Colon (tissue), 2 donors: ENCODE results near the gene TNS3.

Experiments
- FAIRE-seq: peaks from 2 replicates; lab custom pipeline; 2012; peaks lifted over from hg19 to GRCh38; lab: Jason Lieb, UNC
- donor health status: control.
- donor health status: control.

The TNS3 gene

DNA sequence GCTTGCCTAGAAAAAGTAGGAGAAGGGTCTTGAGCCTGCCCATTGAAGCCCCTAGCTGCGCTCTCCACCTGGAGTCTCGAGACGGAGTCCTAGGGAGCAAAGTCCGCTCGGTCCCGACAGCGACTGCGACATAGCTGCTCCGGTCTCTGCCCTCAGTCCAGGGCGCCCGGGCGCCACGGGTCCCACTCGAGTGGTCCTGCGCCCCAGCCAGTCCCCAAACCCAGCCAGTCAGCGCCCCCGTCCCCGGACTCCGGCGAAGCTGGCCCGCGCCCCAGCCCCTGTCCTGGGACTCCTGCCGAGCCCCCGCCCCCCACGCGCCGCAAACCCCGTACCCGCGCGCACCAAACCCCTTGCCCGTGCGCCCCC is 490 bp downstream of the TNS3 start:
- FAIRE-seq = no peak

DNA sequence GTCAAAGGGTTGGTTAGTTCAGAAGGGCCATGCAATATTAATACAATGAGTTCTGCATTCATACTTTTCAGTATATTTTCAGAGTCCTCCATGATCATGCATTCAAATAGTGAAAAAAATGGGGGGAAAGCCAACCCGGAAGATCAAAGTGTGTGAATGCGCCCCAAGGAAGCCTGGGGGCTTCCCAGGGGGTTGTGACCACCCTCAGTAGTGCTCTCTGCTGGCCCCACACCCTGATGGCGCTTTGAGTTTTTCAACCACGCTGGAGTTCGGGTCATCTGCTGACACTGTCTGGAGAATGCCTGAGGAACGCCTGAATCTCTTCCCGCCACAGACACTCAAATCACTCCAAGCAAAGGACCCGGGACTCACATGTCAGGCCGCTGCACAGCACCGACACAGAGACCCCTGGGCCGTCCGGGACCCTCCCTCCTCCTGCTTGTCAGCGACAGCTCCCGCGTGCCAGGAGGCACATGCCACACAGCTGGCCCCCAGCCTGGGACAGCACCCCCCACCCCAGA is 1.0 kb downstream of the TNS3 start:
- no peak for FAIRE-seq

GRCh38 chr7:47580175-47580706 is 1.7 kb downstream of the TNS3 start:
- FAIRE-seq = no peak

DNA sequence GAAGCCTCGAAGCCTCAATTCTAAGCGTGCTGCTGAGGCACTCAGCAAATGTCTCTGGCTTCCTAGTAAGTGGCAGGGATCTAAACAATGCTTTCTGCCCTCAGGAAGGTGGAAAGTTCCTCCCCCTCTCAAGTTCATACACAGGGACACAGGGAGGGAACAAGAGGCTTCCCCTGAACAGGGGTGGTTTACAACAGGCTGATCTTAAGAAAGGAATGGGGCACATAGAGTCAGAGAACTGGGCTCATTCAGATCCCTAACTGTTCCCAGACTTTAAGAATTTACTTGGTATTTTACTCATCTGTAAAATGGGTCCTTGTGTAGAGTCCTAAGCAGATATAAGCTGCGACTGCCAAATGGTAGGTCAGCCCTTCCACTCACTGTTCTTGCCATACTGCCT is 2.5 kb downstream of the TNS3 start:
- FAIRE-seq = no peak

- FAIRE-seq = no peak
These were observed 3.2 kb downstream of the TNS3 start for GRCh38 chr7:47578579-47579270.

GRCh38 chr7:47577321-47577919 is 4.5 kb downstream of the TNS3 start:
- FAIRE-seq = no peak

DNA sequence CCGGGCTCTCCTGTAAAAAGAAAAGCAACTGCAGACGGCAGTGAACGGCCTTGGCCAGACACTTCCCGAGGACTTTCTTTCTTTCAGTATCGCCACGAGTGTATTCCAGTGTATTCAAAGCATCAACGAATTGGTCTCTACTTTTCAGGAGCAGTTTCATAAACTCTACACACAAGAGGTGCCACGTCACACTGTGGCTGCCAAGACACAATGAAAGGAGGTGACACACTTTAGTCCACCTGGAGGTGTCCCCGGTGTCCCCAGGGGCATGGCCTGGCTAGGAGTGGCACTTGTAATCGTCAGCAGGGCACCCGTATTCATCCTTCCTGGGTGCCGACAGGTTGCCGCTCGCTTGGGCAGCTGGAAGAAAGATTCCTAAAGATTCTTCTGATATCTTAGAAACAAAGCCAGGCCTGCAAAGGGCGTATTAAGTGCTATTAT is 5.0 kb downstream of the TNS3 start:
- FAIRE-seq = no peak

DNA sequence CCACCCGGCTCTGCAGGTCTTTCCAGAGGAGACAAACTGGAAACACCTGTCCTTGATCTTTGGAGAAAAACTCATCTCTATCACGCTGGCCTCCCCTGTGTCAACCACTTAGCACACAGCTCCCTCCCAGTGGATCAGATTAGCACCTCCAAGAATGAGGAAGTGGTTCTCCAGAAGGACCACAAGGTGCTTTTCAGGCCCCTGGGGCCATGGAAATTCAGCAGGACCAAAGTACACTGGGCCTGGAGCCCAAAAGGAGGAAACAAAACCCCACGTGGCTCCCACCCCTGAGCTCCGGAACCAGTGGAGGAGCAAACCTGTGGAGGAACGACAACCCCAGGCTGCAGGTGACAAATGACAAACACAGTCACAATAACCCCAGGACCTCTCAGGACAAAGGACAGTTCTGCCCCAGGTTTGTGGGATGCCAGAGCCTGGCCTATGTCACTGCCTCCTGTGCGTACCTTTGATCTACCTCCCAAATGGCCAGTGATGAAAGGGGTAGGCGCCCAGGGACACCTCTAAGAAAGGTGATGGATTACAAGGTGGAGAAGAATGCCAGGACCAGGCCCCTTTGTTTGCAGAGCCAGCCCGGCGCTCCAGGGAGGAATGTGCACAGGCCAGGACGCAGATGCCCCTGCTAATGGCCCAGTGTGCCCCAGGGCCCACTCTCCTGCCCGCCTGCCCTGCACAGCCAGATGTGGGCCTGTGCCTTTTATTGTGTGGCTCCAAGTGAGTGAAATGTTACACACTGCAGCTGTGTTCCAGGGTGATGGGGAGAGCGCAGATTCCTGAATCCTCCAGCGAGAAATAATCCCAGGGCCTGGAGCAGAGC is 5.7 kb downstream of the TNS3 start:
- FAIRE-seq = no peak

- no peak for FAIRE-seq
These were observed 7.2 kb downstream of the TNS3 start for GRCh38 chr7:47574482-47575329.

DNA sequence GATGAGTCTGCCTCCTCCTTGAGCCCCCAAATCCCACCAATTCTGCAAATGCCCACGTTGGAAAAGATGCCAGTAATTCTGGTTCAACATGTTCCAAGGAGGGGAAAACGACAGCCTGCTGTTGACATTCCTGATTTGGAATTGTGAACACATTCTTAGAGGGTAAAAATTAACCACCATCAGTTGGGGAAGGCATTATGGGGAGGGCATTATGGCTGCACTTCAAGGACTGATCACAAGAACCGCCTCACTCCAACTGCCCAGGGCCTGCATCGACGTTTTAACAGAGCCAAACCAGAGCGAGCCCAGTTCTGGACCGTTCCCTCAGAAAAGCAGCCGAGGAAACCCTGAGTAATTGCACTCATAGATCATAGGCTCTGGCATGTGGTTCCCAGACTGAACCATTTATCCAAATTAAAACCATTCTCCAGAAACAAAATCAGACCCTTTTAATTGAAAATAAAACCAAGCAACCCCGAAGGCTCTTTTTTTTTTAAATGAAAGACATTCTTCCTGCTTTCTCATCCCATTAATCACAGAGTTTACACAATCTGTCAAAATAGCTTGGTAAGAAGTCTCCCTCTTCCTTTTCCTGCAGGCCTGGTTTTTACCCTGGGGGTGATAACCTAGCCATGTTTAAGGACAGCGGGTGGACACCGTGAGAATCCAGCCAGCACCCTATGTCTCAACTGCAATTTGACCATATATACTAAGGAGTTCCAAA is 8.0 kb downstream of the TNS3 start:
- no peak for FAIRE-seq

DNA sequence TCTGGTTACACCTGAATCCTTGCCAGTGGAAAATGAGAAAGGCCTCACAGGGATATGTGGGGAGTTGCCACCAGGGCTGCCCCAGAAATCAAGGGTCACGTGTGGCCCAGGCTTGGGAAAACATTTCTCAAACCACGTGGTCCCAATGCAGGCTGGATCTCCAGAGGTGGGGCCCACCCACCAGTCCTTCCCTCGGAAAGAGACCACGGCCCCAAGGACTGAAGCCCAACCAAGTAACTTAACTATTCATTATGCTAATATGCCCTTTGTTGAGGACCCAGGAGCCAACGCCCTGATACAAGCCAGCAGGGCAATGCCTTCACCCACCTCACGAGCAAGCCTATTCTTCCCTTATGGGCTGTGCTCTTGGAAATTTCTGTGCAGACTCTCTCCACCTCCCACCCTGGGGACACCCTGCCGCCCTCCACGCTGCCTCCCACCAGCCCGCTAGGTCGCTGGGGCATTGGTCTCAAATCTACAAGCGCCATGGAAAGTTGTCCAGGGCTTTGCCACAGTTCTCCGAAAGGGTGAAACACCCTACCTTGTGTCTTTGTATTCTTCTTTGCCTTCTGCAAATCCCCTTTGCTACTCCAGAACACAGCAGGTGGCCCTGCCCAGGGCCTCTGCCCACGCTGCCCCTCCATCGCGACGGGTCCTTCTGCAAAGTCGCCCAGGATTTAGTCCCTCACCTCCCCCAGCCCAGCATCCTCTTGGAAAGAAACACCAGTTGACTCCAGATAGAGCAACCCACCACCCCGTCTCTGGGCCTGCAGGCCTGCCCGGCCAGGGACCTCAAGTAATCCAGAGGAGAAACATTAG is 8.8 kb downstream of the TNS3 start:
- FAIRE-seq = no peak

DNA sequence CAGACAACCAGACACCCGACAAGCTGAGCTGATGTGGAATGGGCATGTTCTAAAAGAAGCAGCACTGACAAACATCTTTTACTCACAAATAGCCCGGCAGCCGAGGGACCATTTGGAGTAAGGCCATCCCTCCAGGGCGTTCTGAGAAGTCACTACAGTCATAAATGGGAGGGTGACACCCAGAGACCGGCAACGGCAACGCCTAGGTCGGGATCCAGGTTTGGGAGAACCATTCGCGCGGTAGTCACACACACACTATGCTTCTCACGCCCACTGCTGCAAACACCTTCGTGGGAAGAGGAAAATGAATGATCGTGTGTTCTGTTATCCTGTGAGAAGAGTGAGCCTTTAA is 9.8 kb downstream of the TNS3 start:
- FAIRE-seq = no peak

GRCh38 chr7:47571331-47572093 is 10.4 kb downstream of the TNS3 start:
- FAIRE-seq = no peak

GRCh38 chr7:47570649-47571050 is 11.3 kb downstream of the TNS3 start:
- no peak for FAIRE-seq

DNA sequence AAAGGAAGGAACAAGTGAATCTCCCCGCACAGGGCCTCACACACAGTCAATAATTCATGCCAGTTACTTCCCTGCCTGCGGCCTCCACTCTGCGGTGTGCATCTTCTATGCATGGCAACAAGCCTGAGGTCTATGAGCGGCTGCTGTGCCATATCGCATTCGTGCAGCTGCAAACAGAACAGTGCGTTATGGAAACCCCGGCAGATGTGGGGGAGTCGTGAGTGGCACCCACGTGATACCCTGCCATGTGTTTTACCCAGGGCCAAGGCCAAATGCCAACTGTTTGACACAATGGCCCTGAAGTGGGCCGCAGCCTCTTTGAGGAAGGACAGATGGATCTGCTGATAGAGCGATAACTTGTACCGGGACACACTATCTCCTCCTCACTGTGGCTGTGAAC is 13.4 kb downstream of the TNS3 start:
- no peak for FAIRE-seq

DNA sequence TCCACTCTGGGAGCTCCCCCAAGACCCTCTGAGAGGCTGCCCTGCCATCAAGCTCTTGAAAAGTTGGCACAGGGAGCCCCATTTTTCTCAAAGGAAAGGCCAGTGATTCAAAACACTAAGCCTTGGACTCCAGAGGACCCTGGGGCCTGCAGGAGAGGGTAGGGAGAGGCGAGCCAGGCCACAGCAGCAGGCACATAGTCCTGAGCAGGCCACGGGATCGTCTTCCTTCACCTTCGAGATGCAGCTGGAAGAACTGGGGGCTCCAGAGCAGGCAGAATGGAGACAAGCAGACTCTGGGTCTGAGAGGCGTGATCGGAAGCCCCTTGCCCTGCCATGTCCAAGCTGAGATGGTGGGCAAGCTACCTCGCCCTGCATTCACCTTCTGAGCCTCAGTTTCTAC is 13.9 kb downstream of the TNS3 start:
- FAIRE-seq = no peak

DNA sequence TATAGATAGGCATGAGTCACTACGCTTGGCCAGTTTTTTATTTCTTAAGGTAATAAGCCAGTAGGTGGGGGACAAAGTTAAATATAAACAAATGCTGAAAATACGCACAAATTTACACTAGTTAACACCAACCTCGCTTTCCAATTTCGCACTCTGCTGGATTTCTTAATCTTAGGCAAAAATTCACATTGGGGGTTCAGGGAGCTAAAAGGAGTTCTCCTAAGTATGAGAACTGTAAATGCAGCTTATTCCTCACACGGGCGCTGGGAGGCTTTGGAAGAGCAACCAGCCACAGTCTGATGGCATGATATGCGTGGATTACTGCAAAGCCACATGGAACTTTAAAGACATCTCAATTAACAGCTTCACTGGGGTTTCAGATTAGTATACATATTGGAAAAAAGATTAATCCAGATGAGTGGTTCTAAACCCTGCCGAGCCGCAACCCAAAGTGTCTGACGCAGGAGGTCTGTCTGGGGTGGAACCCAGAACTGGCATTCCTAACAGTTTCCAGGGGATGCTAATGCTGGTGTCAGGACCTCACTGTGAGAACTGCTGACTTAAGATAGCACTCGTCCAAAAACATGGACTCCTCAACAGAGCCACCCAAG is 16.2 kb downstream of the TNS3 start:
- no peak for FAIRE-seq

- FAIRE-seq = no peak
These were observed 18.4 kb downstream of the TNS3 start for GRCh38 chr7:47563521-47563920.
